Fibroblast of skin of scalp (primary cell): ENCODE measurements around the gene NKRF.

ENCODE experiments used
- DNase-seq: peaks from one replicate; pipeline ENCODE4 v3.0.0-alpha.2; 2013

NKRF gene

DNA sequence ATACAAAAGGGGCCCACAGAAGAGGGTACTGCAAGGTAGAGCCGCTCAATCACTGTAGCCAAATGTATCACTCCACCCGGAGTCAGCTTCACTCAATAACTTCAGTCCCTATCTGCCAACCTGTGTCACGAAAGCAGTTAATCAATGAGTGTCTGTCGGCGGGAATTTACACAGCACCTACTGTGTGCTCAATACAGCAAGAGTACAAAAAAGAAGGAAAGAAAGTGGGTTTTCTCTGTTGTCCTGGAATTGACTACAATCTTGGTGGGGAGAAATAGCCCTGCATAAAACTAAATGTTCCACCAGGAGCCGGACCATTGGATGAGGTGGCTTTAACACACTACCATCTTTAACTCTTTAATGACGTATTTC is 780 bp upstream of the NKRF start:
- DNase-seq, result no peak

DNA sequence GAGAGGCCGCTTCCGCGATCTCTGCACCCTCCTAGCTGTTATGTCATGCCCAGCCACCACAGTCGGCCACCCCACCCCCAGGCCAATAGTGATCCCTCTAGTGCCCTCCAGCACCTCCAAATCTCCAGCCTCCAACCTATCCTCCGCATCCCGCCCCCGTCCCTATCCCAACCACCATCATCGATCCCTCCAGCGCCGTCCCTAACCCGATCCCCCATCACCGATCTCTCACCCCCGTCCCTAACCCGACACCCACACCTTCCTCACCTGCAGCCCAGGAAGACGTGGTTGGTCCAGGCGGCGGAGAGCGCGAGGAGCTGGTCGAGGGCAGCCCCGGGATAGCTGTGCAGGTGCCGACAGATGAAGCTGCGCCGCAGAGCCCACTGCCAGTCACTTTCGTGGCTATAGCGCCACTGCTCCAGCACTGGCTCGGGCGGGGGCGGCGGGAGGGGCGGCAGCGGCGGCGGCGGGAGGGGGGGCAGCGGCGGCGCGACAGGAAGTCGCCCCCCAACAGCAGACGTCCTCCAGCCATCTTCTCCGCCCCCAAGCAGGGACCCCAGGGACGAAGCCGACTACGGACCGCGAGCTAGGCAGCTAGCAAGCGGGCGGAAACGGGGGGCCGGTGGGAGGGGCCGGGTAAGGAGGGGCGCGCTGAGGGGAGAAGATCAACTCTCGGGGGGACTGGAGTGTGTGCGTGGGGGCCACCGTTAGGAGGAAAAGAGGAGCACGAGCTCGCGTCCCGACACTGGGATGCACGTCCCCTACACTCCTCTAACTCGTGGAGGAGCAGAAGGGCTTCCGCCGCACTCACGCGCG is 552 bp downstream of the NKRF start:
- peak; percentile 4 for DNase-seq

DNA sequence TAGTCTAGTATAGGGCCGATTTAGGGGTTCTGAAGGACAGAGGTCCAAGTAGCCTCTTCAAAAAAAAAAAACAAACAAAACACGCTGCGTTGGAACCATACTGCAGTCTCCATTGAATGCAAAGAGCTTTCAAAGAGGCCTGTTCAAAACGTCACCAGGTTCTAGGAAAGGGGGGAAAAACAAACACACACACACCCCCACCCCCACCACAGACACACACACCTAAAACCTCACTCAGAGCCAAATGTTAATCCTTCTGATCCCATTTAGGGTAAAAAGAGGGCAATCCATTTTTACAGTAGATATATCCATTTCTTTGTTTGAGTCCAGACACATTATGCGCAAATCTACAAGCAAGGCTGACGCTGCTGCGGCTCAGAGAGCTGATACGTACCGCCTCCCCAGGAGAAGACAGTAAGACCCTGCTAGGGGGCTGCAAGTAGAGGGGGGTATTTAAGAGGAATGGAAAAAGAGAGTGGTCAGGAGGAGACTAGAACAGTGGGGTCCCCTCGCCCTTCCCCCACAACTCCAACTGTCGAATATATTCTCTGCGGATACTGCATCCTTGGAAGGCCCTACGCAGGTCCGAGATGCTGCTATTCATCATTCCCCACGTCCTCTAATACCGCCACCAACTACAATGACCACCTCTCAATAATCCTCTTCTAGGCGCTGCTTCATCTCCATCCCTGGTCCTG is 1.3 kb downstream of the NKRF start:
- DNase-seq, result no peak

DNA sequence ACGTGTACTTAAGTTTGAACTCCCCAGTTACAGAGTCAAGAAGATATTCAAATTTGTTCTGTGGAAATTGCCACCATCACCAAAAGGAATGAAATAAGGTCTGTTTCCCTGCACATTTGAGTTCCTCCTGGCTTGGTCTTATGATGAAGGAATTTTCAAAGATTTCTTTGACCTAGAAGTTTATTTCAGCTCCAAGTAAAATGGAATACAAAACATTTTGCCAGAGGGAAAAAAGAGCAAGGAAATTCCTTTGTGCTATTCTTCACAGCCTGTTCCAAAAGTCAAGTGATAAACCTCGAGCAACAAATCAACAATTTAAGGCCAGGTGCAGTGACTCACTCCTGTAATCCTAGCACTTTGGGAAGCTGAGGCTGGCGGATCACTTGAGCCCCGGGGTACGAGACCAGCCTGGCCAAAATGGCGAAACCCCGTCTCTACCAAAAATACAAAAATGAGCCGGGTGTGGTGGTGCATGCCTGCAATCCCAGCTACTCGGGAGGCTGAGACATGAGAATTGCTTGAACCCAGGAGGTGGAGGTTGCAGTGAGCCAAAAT is 3.4 kb downstream of the NKRF start:
- DNase-seq, result no peak

DNA sequence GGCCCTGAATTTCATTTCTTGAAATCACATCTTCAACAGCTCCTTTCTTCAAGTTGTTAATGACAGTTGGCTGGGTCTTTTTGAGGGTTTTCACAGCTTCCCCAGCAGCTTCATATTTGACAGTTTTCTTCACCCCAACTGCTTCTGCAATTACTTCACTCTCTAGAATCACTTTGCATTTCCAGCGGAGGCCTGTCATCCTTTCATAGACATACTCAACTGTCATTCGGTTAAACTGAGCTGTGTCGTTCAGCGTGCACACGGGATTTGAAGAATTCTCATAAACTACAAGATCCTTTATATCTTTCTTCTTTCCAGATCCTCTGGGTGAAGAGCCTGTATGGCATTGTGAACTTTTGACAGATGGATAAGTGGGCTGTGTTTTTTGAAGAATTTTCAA is 16.4 kb downstream of the NKRF start:
- DNase-seq, result no peak

DNA sequence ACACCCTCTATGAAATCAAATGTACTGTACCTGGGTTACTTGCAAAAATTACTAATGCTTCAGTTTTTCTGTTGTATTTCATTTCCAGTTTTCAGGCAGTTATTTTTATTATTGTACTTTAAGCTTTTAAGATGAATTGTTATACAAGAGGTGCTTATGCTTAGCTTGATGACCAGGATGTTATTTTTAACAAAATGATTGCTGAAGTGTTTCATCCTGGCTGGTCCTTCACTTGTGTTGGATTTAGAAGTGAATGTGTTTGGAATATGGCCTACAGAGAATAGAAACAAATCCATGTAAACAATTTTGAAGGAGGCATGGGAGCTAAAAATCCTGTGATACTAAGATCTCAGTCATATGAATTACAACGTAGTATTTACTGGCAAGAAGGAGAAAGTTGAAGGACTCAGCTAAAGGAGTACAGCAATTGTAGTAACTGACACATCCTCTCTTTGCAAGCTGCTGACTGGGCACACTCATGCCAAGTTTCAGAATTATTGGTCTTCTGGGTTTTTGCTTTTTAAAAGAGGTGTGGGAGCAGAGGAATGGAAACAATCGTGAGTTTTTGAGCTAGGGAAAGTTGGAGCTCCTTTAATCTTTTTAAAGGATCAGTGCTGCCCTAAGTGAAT is 22.7 kb downstream of the NKRF start:
- no peak for DNase-seq

DNA sequence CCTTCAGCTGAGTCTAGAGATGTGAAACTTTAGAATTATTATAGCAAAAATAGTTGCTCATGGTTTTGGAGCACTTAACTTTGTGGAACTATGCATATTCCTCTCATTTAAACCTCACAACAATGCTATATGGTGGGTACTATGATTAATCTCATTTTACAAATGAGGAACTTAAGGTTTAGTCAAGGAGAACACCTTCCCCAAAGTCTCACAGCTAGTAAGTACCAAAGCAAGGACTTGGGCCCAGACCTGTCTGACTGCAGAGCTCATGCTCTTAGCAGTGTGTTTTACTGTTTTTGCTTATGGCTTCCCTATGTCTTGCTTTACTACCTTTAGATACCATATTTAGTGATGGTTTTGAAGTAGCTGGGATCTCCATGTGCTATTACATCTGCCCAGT is 26.8 kb downstream of the NKRF start:
- no peak for DNase-seq

DNA sequence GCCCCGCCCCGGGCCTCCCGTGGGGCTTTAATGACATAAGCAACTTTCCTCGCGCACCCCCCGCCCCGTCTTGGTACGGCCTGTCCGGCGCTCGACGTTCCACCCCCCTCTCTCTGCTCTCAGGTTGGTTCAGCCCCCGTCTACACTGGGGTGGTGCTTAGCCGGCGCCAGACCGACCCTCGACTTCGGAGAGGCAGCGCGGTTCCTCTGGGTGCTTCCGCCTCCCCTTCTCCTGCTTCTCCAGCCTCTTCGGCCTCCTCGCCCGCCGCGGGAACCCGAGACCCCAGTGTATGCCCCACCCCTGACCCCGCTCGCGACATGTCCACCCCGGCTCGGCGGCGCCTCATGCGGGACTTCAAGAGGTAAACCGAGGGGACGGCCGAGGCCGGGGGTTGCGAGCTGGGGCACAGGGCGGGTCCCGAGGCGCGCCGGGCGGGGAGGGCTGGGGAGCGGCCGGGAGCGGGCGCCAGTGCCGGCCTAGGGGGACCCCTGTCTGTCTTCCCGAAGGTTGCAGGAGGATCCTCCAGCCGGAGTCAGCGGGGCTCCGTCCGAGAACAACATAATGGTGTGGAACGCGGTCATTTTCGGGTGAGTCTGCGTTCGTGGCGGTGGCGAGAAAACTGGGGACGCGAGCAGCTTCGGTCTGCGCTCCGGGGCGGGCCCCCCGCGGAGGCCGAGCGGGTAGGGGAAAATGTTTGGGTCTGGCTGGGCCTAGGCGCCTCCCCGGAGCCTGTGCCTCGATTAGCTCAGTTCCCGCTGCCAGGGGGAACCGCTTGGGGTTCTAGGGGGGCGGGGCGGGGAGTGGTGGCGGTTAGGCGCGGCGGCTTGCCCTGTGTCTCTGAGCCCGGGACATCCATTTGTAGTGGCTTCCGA is 31.6 kb downstream of the NKRF start, which contains the start of gene UBE2A:
Gene UBE2A (plus strand): TSS at position 170 of the 873 bp plus-strand sequence. CDS start 149 bp downstream, at position 319.
- peak; percentile 93 for DNase-seq

DNA sequence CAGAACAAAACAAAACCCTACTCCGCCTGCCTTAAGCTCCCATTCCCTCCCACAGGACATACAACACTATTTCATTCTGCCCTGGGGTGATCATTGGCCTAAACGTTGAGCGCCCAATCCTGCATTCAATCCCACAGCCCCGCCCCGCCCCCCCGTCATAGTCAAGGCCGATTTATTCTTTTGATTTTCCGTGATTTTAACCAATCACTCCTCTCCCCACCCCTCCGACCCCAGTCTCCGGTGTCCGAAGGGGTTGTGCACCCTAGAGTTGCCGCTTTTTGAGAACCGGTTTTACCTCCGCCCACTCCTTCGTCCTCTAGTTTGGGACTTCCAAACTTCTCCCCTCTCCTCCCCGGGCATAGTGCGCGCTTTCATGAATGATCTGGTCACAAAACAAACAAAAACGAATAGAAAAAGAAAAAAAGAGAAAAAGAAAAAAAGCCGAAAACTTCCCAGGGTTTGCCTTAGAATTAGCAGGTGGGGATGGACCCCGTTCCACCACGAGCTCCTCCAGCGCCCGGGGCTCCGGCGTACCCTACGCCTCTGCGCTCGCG is 32.3 kb downstream of the NKRF start:
- DNase-seq, result peak; percentile 23

DNA sequence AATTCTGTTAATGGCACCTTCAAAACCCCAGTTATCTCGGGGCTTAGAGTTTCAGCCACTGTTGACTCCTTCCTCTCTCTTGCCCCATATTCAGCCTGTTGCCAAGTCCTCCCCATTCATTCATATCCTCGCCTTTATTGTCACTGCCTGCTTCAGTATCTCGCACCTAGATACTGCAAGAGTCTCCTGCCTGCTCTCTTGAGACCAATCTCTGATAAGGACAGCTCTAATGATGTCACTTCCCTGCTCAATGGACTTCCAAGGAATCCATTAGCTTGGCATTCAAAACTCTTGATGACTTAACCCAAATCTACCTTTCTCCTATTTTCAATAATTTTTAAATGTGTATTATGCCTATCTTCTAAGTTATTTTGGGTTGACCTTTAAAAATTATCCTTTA is 33.0 kb downstream of the NKRF start:
- DNase-seq, result no peak

DNA sequence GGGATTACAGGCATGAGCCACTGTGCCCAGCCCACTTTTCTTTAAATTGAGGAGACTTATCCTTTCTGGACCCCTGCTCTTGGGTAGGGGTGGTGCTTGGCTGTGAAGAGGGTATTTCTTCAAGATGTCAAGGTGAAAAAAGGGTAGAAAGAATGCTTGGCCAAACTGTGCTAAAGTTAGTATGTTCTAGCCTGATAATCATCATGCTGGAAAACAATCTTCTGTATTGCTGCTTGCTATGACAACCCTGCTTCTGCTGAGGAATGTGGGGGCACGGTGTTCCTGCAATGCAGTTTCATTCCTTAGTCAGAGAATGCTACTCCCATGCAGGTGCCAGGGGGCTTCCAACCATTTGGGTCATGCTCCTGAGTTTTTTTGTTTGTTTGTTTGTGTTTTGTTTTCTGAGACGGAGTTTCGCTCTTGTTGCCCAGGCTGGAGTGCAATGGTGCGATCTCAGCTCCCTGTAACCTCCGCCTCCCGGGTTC is 35.8 kb downstream of the NKRF start:
- DNase-seq, result no peak

DNA sequence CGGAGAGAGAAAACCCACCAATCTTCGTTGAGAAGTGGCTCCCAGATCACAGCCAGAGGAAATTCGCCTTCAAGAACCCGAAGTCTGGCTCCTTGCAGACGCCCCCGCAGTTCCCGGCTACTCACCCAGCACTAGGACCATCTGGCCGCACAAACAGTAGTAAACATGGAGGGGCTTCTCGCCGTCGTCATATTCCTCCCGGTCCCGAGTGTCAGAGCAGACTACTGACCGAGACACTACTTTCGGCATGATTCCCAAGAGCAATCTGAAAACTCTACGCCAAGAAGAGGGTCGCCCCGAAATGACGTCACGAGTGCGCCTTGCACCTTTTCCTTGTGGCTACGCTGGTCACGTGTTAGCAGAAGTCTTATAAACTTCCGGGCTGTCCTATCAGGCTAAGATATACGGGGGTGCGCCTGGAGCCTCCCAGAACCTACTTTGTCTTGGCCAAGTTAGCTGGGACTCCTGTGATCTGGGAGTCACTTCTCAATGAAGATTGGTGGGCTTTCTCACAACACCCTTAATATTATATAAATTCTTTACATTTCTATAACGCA is 41.0 kb downstream of the NKRF start, which contains the start of gene STEEP1:
Gene STEEP1 (minus strand): TSS at position 303 of the 557 bp plus-strand sequence. CDS start 54 bp downstream, at position 249.
- DNase-seq, result peak; percentile 94

DNA sequence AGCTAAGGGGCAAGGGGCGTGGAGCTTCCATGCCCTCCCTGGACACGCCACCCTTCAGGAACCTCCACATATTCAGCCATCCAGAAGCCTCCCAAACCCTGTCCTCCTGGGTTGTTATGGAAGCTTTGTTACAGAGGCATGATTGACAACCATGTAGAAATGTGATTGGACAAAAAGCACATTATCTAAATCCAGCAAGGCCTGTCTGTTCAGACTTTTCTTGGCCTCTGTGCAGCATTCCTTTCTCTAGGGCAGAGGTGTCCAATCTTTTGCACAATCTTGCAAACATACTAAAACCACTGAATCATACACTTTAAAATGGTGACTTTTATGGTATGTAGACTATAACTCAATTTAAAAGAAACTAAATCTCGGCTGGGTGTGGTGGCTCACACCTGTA is 53.7 kb downstream of the NKRF start:
- DNase-seq, result peak; percentile 18

DNA sequence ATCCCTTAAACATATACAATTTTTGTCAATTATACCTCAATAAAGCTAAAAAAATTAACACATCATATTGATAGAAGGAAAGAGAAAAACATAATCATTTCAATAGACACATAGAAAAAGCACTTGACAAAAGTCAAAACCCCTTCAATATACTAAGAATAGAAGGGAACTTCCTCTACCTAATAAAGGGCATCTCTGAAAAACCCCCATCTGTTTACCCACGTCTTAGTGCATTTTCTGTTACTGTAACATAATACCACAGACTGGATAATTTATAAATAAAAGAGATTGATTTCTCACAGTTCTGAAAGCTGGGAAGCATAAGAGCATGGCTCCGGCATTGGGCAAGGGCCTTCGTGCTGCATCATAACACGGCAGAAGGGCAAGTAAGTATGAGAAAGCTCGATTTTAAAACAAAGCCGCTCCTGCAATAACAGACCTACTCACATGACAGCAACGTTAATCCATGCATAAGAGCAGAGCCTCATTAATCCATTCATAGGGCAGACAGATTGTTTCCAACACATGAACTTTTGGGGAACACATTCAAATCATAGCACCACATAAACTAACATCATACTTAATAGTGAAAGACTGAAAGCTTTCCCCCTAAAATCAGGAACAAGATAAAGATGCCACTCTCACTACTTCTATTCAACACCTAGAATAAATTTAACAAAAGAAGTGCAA is 56.8 kb downstream of the NKRF start:
- DNase-seq, result no peak

DNA sequence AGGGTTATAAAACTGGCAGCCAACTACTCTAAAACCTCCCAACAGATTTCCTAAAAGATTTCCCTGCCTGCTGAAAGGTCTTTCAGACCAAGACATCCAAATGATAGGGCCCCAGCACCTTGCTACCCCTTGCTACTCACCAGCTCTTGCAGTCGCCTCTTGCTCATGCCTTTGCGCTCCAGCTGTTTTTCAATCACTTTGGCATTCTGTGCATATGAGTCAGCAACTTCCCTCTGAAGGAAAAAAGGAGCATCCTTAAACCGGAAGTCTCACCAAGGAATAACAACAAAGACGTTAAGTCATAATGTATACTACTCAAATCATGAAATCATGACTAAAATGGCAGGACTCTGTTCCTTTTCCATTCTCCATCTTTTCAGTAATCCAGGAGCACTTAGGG is 65.0 kb downstream of the NKRF start:
- DNase-seq, result peak; percentile 75

DNA sequence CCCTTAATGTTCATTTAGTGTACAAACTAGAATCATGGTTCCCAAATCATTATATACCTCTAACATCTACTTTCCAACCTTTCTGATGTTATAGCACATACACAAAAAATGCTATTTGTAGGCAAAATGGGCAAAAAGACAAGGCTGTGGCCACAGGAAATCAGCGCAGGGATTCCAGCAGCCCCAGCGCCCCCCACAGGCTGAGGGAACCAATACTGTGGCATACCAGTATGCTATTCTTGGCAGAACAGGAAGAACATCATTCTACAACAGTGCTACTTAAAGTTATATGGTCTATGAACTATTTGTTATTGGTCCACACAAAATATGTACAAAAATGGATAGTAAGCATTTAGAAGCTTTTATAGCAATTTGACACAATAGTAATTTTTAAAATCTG is 66.4 kb downstream of the NKRF start:
- DNase-seq, result no peak
